Measurements from ENCODE around the gene DYSF.

- TF ChIP-seq CTCF (IDR thresholded peaks at IDR 0.05; ENCODE audit: low read depth, low read length) (no peak), EZH2phosphoT487 (IDR thresholded peaks at IDR 0.05; ENCODE audit: low read depth) (no peak)
Observed at GRCh38 chr2:71492112-71492511, 38.8 kb downstream of the DYSF start.
